Ramos (cell line): ENCODE measurements around the gene LIMCH1.

Experiments used
- in situ Hi-C: fragments of 300-500 bp; cut with MboI; formaldehyde crosslinking; loops from one replicate; pipeline ENCODE4 v1.14.3; 2022; ENCODE audit warnings: low sequenced_read_pairs; ENCODE audit not compliant: unreplicated experiment

LIMCH1 gene

DNA sequence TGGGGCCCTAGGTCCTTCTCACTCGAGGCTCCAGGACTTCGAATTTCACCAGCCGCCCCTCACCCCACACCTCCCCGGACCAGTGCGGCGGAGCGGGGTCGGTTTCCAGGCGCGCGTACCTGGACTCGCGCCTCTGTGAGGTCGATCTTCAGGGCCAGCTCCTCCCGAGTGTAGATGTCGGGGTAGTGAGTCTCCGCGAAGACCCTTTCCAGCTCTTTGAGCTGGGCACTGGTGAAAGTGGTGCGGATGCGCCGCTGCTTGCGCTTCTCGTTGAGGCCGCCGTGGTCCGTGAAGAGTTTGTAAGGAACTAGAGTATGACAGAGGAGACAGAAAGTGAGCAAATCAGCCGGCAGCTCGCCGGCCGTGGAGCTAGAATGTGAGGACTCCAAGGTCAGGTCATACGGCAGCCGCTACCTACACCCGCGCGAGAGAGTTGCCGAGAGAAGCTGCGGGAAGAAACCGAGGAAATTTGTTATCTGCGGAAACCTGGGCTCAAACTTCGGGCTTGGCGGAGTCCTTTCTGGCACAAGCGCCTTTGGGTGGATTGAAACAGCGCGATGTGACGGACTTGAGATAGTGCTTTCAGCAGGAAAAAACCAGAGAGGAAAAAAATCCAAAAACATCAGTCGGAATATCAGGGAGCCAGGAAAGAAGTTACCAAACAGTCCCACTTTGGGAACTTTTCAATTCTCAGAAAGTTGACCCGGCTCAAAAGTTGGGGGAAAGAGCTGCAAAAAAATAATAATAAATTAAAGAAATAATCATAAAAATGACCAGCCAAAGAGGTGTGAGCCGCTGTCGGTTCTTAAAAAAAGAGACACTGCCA is 209.5 kb downstream of the LIMCH1 start:
- in situ Hi-C loops = no loop called here

GRCh38 chr4:41748074-41748570 is 210.2 kb downstream of the LIMCH1 start:
- in situ Hi-C loops = no loop called here

DNA sequence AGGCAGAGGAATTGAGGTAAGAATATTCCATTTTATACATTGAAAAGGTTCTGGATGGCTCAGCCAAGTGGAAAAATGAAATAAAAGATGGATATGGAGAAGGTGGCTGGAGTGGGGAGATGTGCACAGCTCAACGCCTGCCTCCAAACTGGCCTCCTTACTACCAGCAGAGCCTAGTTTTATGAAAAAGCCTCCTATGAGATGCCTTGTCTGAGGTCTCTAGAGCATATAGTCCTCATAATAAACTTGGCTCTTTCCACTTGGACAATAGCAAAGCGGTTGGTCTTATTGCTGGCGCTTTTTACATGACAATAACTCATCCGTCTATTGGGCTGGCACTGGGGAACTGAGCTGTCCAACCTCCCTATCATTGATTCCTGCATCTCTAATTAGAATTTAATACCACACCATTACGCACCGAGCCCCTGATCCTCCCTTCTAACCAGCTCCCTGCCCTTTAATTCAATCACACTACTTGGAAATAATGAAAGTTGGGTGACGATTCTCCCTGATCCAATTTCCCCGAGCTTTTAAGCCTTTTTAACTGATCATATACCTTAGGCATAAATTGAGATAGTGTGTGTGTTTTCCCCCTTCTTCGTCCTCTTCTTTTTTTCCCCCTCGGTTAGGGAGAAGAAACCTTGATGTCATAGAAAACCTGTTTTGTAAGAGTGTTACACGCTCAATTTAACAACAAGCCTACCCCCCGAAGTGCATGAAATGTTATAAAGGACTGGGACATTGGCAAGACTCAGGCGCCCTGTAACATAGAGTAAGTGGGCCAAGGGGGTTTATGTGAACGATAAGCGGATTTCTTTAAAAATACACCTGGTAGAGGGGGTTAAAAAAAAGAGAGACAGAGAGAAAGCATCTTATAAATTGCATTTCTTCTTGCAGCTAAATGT is 210.9 kb downstream of the LIMCH1 start, which contains the start of gene PHOX2B:
Gene PHOX2B, minus strand, starts transcription at position 155 of the 905 bp plus-strand sequence. Its CDS starts 115 bp downstream, at position 40.
- in situ Hi-C loops = no loop called here

DNA sequence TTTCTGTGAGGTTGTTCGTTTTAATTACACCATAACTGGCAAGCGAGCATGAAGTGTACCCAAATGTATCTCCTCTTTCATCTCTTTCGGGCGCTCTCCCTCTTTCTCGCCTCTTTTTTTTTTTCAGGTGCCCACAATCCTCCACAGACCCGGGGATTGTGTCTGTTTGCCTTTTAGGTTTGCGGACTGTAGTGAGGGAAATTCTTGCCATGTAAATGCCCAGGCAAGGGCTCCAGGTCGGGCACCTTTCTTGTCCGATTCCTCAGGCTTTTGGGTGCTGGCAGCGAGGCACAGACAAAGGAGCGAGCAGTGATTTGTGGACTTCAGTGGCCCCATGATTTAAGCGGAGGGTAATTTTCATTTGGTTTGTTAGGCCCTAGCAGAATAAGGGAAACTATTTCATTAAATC is 211.7 kb downstream of the LIMCH1 start:
- in situ Hi-C loops = no loop called here
